GM18511 (cell line): ENCODE data around the gene ERBB2.

Experiments used
- ATAC-seq: cut with Tn5 transposase; IDR thresholded peaks from one replicate; pipeline ENCODE4 v1.9.1; 2021; ENCODE audit warnings: mild to moderate bottlenecking, moderate library complexity; ENCODE audit not compliant: unreplicated experiment

ERBB2 gene

DNA sequence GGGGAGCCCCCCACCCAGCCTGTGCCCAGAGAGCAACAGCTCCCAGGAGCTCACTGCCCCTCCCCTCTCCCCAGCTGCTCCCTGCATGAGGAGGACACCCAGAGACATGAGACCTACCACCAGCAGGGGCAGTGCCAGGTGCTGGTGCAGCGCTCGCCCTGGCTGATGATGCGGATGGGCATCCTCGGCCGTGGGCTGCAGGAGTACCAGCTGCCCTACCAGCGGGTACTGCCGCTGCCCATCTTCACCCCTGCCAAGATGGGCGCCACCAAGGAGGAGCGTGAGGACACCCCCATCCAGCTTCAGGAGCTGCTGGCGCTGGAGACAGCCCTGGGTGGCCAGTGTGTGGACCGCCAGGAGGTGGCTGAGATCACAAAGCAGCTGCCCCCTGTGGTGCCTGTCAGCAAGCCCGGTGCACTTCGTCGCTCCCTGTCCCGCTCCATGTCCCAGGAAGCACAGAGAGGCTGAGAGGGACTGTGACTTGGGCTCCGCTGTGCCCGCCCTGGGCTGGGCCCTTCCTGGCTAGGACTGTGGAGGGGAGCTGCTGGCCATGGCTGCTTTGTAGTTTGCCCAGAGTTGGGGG, 34.1 kb upstream of the ERBB2 start:
- no peak for ATAC-seq

DNA sequence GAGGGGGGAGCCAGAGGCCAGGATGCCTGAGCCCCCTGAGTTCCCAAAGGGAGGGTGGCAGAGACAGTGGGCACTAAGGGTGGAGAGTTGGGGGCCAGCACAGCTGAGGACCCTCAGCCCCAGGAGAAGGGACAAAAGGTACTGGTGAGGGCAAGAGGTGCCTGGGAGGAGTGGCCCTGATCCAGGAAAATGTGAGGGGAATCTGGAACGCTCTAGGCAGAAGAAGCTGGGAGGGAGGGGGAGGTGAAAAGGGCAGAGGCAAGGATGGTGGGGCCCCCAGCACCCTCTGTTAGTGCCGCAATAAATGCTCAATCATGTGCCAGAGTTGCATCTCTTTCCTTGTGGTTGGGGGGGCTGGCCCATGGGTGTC, 33.6 kb upstream of the ERBB2 start:
- no peak for ATAC-seq

DNA sequence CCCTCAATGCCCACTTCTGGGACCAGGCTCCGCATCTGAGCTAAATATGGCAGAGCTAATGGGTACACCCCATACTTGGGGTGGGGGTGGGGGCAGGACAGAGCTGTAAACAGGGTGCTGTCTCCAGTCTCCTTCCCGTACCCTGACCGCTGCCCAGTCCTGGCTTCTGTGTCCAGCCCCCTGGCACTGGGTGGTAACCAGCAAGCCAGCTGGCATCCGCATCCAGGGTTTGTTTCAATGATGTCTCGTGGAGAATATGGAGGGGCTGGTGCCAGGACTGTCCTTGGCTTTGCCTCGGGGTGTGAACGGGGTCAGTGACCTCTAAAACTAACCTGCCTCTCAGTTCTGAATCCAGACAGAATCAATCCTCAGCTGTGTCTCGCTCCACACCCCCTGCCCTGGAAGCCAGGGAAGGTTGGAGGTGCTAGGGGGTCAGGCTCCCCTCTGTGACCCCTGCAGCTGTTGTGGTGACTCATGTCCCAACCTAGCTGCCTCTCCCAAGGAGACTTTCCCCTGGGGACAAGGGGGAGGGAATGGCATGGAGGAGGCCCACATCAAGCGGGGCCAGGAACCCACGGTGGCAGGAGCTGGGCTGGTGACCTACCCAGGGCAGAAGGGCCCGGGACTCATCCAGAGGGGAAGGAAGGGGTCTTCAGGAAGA, 33.1 kb upstream of the ERBB2 start:
- ATAC-seq: no peak

DNA sequence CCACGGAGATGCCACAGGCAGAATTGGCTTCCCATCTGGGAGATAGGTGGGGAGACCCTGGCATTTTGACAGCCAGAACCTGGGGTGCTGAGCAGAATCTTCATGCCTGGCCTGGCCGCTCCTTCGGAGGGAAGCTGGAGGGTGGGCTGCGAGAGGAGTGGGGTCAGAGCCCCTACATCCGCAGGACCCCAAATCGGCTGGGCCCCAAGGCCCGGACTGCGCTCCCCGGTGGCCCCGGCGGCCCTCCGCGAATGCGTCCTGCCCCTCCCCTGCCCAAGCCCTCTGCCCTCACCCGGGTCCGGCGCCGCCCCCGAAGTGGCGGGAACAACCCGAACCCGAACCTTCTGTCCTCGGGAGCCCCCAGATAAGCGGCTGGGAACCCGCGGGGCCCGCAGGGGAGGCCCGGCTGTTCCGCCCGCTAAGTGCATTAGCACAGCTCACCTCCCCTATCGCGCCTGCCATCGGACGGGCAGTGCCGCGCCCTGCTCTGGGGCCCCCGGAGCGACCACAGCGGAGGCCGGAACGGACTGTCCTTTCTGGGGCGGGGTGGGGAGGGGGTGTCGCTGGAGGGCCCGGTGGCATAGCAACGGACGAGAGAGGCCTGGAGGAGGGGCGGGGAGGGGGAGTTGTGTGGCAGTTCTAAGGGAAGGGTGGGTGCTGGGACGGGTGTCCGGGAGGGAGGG, 32.5 kb upstream of the ERBB2 start:
- no peak for ATAC-seq

DNA sequence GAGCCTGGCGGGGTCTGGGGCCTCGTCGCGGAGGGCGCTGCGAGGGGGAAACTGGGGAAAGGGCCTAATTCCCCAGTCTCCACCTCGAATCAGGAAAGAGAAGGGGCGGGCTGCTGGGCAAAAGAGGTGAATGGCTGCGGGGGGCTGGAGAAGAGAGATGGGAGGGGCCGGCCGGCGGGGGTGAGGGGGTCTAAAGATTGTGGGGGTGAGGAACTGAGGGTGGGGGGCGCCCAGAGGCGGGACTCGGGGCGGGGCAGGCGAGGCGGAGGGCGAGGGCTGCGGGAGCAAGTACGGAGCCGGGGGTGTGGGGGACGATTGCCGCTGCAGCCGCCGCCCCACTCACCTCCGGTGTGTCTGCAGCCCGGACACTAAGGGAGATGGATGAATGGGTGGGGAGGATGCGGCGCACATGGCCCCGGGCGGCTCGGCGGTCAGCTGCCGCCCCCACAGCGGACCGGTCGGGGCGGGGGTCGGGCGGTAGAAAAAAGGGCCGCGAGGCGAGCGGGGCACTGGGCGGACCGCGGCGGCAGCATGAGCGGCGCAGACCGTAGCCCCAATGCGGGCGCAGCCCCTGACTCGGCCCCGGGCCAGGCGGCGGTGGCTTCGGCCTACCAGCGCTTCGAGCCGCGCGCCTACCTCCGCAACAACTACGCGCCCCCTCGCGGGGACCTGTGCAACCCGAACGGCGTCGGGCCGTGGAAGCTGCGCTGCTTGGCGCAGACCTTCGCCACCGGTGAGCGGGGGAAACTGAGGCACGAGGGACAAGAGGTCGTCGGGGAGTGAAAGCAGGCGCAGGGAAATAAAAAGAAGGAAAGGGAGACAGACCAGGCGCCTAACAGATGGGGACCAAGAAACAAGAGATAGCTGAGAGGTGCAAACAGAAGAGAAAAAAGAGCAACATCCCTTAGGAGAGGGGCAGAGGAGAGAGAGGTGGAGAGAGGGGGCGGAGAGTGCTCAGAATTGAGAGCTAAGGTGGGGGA, 31.6 kb upstream of the ERBB2 start, which contains the start of gene PNMT:
Gene PNMT, plus strand, starts transcription at position 509 of the 980 bp plus-strand sequence. Its CDS starts 23 bp downstream, at position 532.
- no peak for ATAC-seq

DNA sequence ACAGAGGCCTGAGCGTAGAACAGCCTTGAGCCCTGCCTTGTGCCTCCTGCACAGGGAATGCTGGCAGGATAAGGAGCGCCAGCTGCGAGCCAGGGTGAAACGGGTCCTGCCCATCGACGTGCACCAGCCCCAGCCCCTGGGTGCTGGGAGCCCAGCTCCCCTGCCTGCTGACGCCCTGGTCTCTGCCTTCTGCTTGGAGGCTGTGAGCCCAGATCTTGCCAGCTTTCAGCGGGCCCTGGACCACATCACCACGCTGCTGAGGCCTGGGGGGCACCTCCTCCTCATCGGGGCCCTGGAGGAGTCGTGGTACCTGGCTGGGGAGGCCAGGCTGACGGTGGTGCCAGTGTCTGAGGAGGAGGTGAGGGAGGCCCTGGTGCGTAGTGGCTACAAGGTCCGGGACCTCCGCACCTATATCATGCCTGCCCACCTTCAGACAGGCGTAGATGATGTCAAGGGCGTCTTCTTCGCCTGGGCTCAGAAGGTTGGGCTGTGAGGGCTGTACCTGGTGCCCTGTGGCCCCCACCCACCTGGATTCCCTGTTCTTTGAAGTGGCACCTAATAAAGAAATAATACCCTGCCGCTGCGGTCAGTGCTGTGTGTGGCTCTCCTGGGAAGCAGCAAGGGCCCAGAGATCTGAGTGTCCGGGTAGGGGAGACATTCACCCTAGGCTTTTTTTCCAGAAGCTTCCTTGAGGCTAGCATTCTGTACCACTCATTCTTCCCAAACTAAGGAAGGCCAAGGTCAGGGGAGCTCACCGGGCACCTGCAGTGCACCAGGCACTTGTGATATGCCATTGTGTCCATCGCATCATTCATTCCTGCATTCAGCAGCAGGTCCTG, 29.7 kb upstream of the ERBB2 start:
- no peak for ATAC-seq

DNA sequence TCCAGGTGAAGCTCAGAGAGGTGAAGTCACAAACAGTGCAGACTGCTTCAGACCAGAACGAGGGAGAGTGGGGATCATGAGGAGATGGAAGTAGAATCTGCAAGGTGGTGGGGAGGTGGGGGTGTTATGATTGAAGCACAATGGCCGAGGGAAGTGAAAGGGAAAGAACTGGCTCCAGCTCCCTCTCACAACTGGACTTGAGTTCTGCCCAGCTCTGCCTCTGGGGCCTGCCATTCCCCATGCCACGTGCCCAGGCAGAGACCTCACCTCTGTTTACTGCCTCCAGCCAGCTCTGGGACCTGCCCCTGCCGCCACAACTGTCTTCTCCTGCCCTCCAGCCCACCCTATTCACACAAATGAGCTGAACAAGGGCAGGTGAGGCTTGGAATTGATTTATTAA, 29.1 kb upstream of the ERBB2 start:
- ATAC-seq: no peak

DNA sequence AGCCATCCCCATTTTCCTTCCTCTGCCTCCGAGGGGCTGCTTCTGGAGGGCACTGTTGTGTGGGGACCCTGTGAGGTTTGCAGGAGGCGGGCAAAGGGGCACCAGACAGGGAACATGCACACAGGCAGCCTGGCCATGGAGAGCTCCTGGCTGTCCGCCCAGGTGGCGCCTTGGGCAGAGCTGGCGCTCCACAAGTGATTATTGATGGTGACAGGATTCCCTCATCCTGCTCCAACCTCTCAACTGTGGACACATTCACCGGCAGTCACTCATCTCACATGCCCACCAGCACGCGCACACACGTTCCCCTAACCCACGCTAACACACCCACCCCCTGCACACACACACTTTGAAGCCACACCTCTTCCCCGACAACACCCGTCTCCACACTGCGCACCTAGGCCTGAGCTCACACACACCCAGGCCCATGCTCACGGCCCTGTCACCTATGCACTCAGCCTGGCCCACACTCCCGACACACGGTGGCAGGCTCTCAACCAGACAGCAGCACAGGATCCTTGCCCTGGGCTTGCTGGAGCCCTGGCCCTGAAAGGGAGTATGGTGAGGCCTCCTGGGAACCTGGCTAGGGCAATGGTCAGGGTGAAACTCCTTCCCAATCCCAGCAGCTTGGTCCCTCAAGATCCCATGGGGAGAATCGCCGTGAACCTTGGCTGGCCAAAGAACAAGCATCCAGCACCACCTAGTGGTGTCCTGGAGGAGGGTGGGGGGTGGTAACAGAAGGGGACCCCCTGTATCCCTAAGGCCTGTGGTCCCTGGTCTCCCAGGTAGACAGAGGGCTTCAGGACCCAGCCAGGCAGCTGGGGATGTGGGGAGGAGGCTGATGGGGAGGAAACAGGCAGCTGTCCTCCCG, 28.0 kb upstream of the ERBB2 start:
- no peak for ATAC-seq

DNA sequence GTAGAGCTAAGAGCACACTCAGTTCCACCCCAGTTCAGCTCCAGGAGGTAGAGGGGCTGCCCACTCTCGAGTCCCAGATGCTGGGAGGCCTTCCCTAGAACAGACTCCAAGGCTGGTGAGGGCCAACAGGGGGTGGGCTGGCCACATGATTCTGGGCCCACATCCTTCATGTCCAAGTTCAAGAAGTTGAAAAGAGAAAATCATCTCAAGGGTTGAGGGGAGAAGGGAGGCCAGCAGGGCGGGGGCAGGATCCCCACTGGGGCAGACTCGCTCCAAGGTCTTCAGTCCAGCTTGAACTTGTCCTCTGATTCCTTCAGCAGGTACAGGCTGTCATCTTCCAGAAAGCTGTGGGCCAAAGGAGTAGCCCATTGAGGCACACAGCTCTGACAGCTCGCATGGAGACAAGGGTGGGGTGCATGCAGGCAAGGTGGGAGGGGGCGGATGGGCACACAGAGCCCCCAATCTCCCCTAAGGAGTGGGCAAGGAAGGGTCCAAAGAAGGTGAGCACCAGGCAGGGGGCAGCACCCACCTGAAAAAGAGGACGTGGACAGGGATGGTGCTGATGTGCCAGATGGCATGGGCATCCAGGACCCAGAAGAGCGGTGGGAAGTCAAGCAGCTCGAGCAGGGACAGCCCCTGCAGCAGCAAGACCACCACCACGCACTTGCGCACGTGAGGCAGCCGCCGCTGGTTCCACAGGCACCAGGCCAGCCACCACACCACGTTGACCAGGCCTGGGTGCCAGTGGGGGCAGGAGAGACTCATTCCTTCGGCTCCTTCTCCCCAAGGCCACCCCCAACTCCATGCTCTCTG, 27.1 kb upstream of the ERBB2 start:
- no peak for ATAC-seq

DNA sequence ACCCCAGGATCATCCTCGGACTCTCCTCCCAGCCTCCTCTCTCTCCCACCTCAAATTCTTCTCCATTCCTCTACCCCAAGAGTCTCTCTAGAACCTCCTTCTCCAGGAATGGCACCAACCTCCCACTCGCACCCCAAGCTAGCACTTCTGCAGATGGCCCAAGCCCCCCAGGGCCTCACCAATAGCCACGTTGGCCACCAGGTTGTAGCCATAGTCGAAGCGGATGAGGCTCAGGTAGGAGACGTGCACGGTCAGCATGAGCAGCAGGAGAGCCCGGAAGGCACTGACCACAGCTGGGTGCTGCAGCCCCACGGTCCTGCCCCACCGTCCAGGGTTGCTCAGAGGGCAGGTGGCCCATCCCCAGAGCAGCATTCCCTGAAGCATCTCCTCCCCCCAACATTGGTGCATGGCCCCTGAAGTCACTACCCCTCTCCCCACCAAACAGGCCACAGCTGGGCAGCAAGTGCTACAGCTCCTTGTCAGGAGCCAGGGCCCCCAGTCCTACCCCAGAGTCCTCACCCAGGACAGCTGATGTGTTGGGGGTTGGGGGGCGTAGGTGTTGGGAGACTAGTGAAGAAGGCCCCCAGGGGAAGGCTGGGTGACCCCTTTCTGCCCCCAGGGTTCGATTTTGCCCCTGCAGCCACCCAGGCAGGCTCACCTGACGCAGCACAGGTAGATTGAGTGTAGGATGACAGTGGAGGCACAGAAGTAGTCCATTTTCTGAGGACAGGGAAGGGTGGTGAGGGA, 26.4 kb upstream of the ERBB2 start:
- ATAC-seq: no peak

DNA sequence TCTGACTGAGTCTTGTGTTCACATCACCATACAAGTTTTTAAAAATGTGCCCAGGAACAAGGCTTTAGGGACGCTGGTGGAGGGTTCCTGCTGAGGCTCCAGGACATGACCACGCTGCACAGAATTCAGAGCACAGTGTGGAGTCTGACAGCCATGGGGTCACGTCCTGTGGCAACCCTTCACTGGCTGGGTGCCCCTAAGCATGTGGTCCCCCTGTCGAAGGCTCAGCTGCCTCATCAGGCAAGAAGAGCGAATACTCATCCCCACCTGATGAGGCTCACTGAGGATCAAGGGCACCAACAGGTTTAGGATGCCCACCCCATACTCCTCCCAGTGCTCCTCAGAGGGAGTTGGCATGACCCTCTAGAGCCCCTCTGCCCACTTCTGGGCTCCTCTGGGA, 25.7 kb upstream of the ERBB2 start:
- no peak for ATAC-seq

DNA sequence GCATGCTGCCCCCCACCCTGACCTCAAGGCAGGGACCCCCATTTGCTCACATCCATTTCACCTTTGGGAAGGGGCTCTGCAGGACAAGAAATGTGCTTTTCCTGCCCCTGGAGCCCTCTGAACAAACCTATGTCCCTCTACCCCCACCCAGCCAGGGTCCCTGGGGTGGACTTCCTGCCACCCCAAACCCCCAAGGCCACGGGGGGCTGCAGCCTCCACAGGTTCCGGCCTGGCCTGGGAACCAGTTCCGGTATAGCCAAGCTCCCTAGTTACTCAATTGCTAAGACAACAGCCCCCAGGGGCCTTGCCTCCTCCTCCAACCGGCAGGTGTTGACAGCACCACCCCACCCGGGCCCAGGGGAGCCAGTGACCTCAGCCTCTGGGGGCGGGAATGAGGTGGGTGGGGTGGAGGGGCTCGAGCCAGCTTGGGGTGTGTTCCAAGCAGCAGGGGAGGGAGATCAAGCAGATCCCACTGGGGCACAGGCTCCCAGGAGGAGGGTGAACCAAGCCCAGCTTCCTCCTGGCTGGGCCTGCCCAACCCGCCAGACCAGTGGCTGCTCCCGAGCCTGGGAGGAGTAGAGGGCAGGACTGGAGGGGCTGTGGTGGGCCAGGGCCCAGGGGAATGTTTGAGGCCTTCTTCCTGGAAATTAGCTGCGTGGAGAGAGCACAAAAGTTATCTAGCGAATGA, 25.0 kb upstream of the ERBB2 start:
- no peak for ATAC-seq

DNA sequence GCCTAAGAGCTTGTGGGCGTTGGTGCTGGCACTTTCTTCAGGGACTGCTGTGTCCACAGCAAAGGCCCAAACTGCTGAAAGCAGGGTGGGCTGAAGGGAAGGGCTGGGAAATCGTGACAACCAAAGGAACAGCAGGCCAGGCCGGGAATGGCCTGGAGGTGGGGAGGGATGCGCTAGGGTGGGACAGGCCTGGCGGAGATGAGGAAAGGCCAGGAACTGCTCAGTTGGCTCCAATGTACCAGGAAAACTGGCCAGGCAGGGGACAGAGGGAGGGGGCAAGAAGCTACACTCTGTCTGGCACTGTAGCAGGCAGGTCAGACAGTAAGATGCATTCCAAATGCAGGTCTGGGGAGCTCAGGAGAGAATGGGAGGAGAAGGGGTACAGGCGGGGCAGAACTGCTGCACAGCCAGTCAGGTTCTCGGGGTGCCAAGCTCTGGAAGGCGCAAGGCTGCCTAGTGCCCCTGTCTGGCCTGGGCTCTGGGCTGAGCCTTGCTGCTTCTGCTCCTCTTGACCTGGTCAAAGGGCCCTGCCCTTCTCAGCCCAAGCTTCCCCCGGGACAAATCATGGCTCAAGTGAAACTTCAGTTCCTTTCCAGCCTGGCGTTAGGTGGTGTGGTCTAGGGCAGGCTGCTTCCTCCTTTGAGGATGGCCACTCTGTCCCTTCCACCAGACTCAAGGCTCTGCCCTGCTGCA, 24.3 kb upstream of the ERBB2 start:
- no peak for ATAC-seq

DNA sequence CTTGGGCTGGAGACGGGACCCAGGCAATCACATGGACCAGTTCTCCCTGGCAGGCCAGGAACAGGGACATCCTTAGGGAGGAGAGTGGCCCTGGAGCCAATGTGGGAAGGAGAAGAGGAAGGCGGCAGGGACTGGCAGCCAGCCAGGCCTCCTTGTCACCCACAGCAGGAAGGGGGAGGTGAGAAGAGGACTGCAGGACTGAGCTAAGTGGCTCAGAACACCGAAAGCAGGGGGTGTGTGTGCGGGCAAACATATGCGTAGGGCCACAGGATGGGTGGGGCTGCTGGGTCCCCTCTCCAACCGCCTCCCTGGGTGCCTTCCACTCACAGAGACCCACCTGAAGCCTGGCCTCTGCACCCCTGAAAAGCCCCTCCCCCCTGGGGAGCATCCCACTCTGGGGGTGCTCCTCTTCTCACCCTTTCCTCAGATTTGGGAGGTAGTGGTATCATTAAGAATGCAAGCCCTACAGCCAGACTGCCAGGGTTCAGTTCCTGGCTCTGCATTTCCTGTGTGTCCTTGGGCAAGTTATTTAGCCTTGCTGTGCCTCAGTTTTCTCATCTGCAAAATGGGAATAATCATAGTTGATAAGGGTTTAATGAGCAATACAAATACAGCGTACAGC, 23.6 kb upstream of the ERBB2 start:
- peak; percentile 60 for ATAC-seq

DNA sequence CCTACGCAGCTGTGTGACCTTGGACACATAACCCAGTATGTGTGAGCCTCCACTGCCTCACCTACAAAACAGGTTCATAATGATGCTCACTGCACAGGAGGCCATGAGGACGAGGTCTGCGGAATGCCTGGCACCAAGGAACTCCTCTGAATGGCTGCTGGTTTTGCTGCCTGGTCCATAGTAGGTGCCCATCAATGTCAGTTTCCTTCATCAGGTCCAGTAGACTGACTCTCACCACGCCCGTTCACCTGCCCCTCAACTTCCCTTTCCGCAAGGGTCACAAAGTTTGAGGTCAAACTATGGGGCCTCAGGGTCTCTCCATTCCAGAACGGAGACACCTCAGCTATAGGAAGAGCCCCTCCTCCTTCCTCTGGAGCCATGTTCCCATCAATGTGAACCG, 22.8 kb upstream of the ERBB2 start:
- ATAC-seq: no peak
